ENCODE data around the gene ETV5. TPM values are rescaled to one million over a fixed set of nuclear protein-coding genes. Genes with fewer than 3 reads are reported as not detected.

Gene ETV5
- total RNA-seq, 6 experiments from 2014 or later: 4.5 to 15.4 (median 8.2) TPM

DNA sequence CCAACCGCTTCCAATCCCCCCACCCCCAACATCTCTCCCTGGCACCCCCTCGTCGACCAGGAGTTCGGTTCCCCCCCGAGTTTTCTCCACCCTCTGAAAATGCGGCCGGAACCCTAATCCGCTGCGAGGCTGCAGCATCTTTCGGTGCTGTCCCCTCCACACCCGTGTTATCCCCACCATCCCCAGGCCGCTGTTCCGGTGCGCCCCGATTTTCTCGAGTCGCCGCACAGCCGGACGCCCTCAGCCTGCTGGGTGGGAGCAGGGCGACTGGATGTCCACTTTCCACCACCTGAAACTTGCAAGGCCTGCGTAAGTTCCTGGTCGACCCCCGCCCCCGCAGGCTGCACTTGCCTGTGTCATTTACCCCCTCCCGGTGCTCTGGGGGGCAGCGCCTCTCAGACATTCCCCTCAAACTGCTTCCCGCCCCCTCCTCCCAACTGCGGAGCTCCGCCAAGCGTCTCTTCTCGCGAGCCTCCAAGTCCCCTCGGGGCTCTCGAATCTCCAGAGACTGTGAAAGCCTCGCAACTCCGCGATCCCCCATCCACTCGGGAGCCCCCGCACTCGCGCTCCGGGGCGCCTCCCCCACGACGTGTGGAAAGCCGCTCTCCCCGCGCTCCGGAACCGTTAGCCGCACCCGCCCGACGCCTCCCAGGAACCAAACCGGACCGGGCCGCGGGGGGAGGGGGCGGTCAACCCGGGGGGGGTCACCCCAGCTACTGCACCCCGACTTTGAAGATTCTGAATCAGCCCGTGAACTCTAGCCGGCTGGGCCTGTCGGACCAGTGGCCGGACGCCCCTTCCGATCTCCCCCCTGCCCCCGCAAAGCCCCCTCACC, 566 bp downstream of the ETV5 start:
- H3K27me3 ChIP-seq: no peaks in the 10 kb centered on the region
- H3K27ac ChIP-seq: peak overlapping the region; percentile 66 to 74 (median 67)
- H3K9me3 ChIP-seq: no peaks in the 10 kb centered on the region
- TF ChIP-seq CTCF (IDR thresholded peaks at IDR 0.05): no peak
- no peak for TF ChIP-seq POLR2A (IDR thresholded peaks at IDR 0.05)
- peaks cover 0 to 19% (median 0%) of the 10 kb centered on the region in 4 donors for H3K4me1 ChIP-seq
- ATAC-seq (peak in 2 of 4 donors; percentile 1), DNase-seq (peak; percentile 50 to 60 (median 53))
- 0% methylated on average over 17 of the region's 69 CpGs for WGBS (ENCODE audit: insufficient coverage, low coverage, low lambda C conversion rate, missing lambda C conversion rate)
- intact Hi-C loops (cut with DNase I): no loop called here
- no peaks in the 10 kb centered on the region for H3K36me3 ChIP-seq
- peak overlapping the region; percentile 64 to 90 (median 83) for H3K4me3 ChIP-seq

DNA sequence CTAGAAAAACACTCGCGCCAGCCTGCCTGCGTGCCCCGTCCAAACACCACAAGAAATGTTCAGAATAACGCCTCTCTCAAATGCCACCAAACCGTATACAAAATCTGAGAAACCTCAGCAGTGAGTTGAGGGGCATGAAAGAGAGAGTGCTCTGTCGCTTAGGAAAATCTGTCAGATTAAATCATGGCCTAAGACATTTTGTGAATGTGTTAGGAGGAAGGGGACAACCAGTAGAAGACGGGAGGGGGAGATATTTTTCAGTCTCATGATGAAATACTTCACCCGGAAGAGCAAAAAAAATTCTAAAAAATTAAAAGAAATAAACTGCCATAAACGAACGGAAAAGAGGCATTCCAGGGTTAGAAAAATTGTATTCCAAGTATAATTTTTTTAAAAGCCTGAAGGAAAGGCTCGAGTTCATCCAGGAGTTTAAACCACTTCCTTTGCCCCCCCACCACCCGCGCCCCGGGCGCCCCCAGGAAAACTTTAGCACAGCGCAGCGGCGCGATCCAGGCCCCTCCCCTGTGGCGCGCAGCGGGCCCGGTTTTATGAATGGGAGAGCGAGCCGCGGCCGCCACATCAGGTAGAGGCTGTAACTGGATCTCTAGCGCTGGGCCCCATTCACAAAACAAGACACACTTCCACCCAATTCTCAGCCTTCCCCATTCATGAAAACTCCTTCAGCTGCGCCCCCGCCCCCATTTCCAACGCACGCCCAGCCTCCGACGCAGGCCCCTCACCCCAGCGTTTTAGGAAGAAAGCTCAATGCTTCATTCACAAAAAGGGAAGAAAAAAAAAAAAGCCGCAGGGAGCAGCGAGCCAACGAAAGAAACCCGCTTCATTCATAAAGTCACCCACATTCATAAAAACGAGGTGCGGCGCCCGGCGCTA, 1.4 kb downstream of the ETV5 start:
- TF ChIP-seq CTCF (IDR thresholded peaks at IDR 0.05) (no peak), POLR2A (IDR thresholded peaks at IDR 0.05) (peak; percentile 27)
- no peaks in the 10 kb centered on the region for H3K27me3 ChIP-seq
- H3K4me1 ChIP-seq: peaks cover 0 to 27% (median 0%) of the 10 kb centered on the region in 4 donors
- H3K4me3 ChIP-seq: peak overlapping the region; percentile 64 to 90 (median 83)
- H3K9me3 ChIP-seq: no peaks in the 10 kb centered on the region
- H3K36me3 ChIP-seq: no peaks in the 10 kb centered on the region
- DNase-seq (peak; percentile 71 to 75 (median 74)), ATAC-seq (peak; percentile 27 to 48 (median 42))
- intact Hi-C loops (cut with DNase I): no loop called here
- whole genome bisulfite sequencing (ENCODE audit: insufficient coverage, low coverage, low lambda C conversion rate, missing lambda C conversion rate): 16% methylated on average over 21 of the region's 45 CpGs
- H3K27ac ChIP-seq: peak overlapping the region in 1 of 3 donors; percentile 5

GRCh38 chr3:186105543-186105942, 3.3 kb downstream of the ETV5 start:
- Histone ChIP-seq H3K4me1 (peaks cover 0 to 28% (median 0%) of the 10 kb centered on the region in 4 donors), H3K27me3 (no peaks in the 10 kb centered on the region), H3K9me3 (no peaks in the 10 kb centered on the region), H3K4me3 (no peak overlapping the region), H3K27ac (no peak overlapping the region), H3K36me3 (no peaks in the 10 kb centered on the region)
- intact Hi-C loops (cut with DNase I): no loop called here
- ATAC-seq (no peak), DNase-seq (no peak)
- TF ChIP-seq CTCF (IDR thresholded peaks at IDR 0.05): no peak
- TF ChIP-seq POLR2A (IDR thresholded peaks at IDR 0.05): no peak
- WGBS (ENCODE audit: insufficient coverage, low coverage, low lambda C conversion rate, missing lambda C conversion rate): 62% methylated on average over 6 of the region's 6 CpGs

- TF ChIP-seq POLR2A (IDR thresholded peaks at IDR 0.05) (no peak), CTCF (IDR thresholded peaks at IDR 0.05) (no peak)
- Histone ChIP-seq H3K4me3 (no peak overlapping the region), H3K9me3 (no peaks in the 10 kb centered on the region), H3K4me1 (peaks cover 0 to 24% (median 0%) of the 10 kb centered on the region in 4 donors), H3K27me3 (no peaks in the 10 kb centered on the region), H3K36me3 (no peaks in the 10 kb centered on the region), H3K27ac (no peak overlapping the region)
- DNase-seq (no peak), ATAC-seq (no peak)
- 52% methylated on average over 3 of the region's 4 CpGs for WGBS (ENCODE audit: insufficient coverage, low coverage, low lambda C conversion rate, missing lambda C conversion rate)
- intact Hi-C loops (cut with DNase I): no loop called here
Observed at GRCh38 chr3:186102687-186103086, 6.2 kb downstream of the ETV5 start.

All from right lobe of liver (tissue), 6 donors.